K562 (cell line): ENCODE measurements around the gene SCN5A. TPM values are rescaled to one million over a fixed set of nuclear protein-coding genes. Genes with fewer than 3 reads are reported as not detected.
A peak's percentile ranks its signal among the peaks of the same experiment; 100 is the strongest.

Experiments used
- ATAC-seq: fragments of 200-7000 bp; cut with Tn5 transposase; 3 replicates; pipeline ENCODE4 v1.9.1; 2020; ENCODE audit warnings: moderate library complexity
- BruUV-seq: library from RNA; stranded (reverse); fragments of 400-500 nt; replicated peaks from 2 replicates; lab custom pipeline; 2021; lab: Mats Ljungman, UMichigan
- CTCF ChIA-PET: fragments of 300-600 bp; formaldehyde crosslinking; extraction: SDS; loops from one replicate; lab custom pipeline; 2021; ENCODE audit warnings: low intra/inter-chr PET ratio; lab: Yijun Ruan, JAX
- POLR2A ChIA-PET: fragments of 300-600, 350-650 bp; sonication (Branson Sonifier 250); formaldehyde crosslinking; extraction: SDS; loops from one replicate; lab custom pipeline; 2021; ENCODE audit warnings: antibody characterized with exemption, inconsistent platforms; lab: Yijun Ruan, JAX
- DNase-seq, 4 experiments: peaks; one replicate each; pipeline versions ENCODE4 v3.0.0 to v3.0.0-alpha.2; 2011 to 2018; ENCODE audit warnings: low spot score in 3 of 4, mixed read lengths in 3 of 4; ENCODE audit errors: extremely low read depth in 1 of 4
- FAIRE-seq: peaks from 2 replicates; lab custom pipeline; 2011; peaks lifted over from hg19 to GRCh38; lab: Jason Lieb, UNC
- H2AFZ ChIP-seq: 2 replicates; pipeline ENCODE4 v1.6.0; 2011; ENCODE audit warnings: low read depth, low read length, control low read depth, inconsistent platforms
- H3K27ac ChIP-seq: fragments of 200-600 bp; 3 replicates; pipeline ENCODE4 v1.8.0; 2011; ENCODE audit warnings: low read depth, mild to moderate bottlenecking, control low read depth, inconsistent platforms, low read length, moderate library complexity, mixed read lengths; ENCODE audit errors: extremely low read depth
- H3K27me3 ChIP-seq, 2 experiments: fragments of 300-600 bp in 1 of 2; 2 replicates in 1 of 2; 3 replicates in 1 of 2; pipeline versions ENCODE4 v1.6.0 to v1.8.0; 2011; ENCODE audit warnings: inconsistent platforms in 2 of 2, low read length in 2 of 2, mild to moderate bottlenecking in 1 of 2, mixed read lengths in 1 of 2, moderate library complexity in 1 of 2; ENCODE audit not compliant: control insufficient read depth in 2 of 2, insufficient read depth in 2 of 2
- H3K36me3 ChIP-seq: fragments of 300-600 bp; 3 replicates; pipeline ENCODE4 v1.8.0; 2011; ENCODE audit warnings: mild to moderate bottlenecking, low read length, inconsistent platforms; ENCODE audit not compliant: control insufficient read depth, insufficient read depth
- H3K4me1 ChIP-seq, 2 experiments: fragments of 200-600 bp in 1 of 2; replicated peaks in 1 of 2; 2 replicates in 1 of 2; 3 replicates in 1 of 2; pipeline versions ENCODE4 v1.5.1 to v1.8.0; 2011; ENCODE audit warnings: inconsistent platforms in 2 of 2, low read length in 2 of 2, mild to moderate bottlenecking in 1 of 2, mixed read lengths in 1 of 2, moderate library complexity in 1 of 2; ENCODE audit not compliant: control insufficient read depth in 2 of 2, insufficient read depth in 2 of 2
- H3K4me2 ChIP-seq: 2 replicates; pipeline ENCODE4 v1.6.1; 2011; ENCODE audit warnings: low read length, control low read depth, inconsistent platforms, mixed read lengths; ENCODE audit not compliant: insufficient read depth
- H3K4me3 ChIP-seq: fragments of 200-600 bp; sonication (generic), shearing (Covaris generic); 2 replicates; pipeline ENCODE4 v1.5.1; 2016; ENCODE audit warnings: control low read depth, inconsistent platforms
- H3K79me2 ChIP-seq: fragments of 200-600 bp; 3 replicates; pipeline ENCODE4 v1.8.0; 2011; ENCODE audit warnings: low read length, inconsistent platforms; ENCODE audit not compliant: control insufficient read depth, insufficient read depth
- H3K9ac ChIP-seq, 2 experiments: 2 replicates each; pipeline versions ENCODE4 v1.6.0 to v1.6.1; 2011; ENCODE audit warnings: low read depth in 2 of 2, low read length in 2 of 2, control low read depth in 1 of 2, inconsistent platforms in 1 of 2, mild to moderate bottlenecking in 1 of 2, mixed read lengths in 1 of 2; ENCODE audit not compliant: insufficient read depth in 1 of 2
- H3K9me1 ChIP-seq: one replicate; pipeline ENCODE4 v1.6.0; 2011; ENCODE audit warnings: inconsistent platforms, mild to moderate bottlenecking, low read length, moderate library complexity; ENCODE audit not compliant: control insufficient read depth, insufficient read depth
- H3K9me3 ChIP-seq: replicated peaks from 2 replicates; pipeline ENCODE4 v1.5.1; 2011; ENCODE audit warnings: low read depth, low read length, inconsistent platforms; ENCODE audit not compliant: control insufficient read depth, insufficient read depth
- H4K20me1 ChIP-seq: replicated peaks from 2 replicates; pipeline ENCODE4 v1.6.1; 2011; ENCODE audit warnings: low read length, inconsistent platforms, mixed read lengths; ENCODE audit not compliant: control insufficient read depth, insufficient read depth
- CREM ChIP-seq: IDR thresholded peaks from 2 replicates; pipeline ENCODE4 v1.6.1; 2014; ENCODE audit warnings: antibody characterized with exemption, low read depth
- RFX1 ChIP-seq: fragments of 450-650 bp; IDR thresholded peaks from 2 replicates; pipeline ENCODE4 v1.6.1; 2016; ENCODE audit warnings: mild to moderate bottlenecking, moderate library complexity
- U2AF2 ChIP-seq: fragments of 200-400 bp; formaldehyde crosslinking; optimal IDR thresholded peaks from 2 replicates; pipeline ENCODE3; 2017; ENCODE audit warnings: low read depth, mild to moderate bottlenecking, low read length
- WGBS: fragments of 100-300 bp; shearing (Covaris generic); methylation state at CpG from one replicate; pipeline ENCODE4 v1.1.6; 2016; ENCODE audit warnings: low coverage, mixed read lengths; ENCODE audit not compliant: insufficient coverage; ENCODE audit errors: missing lambda C conversion rate; 5-methylcytosine and 5-hydroxymethylcytosine counted together
- in situ Hi-C: fragments of 300-500 bp; cut with MboI; formaldehyde crosslinking; loops from 4 replicates; pipeline ENCODE4 v1.15.0; 2018; ENCODE audit warnings: inconsistent platforms, mixed read lengths
- intact Hi-C: fragments of 100-400 bp; cut with micrococcal nuclease; formaldehyde crosslinking; loops from 2 replicates; pipeline ENCODE4 v1.14.2; 2022
- polyA plus RNA-seq, 8 experiments: library from polyadenylated mRNA; depleted of rRNA in 4 of 8; stranded (reverse) in 5 of 8; unstranded in 3 of 8; fragments of >200 nt; fragmentation: Nextera tagmentation in 2 of 8; fragmentation: Illumina TruSeq in 1 of 8; extraction: Ambion mirVana in 2 of 8; extraction: Trizol in 1 of 8; gene quantifications; 2 replicates each; pipeline versions ENCODE4 v1.2.1 to v1.2.3, GENCODE V29; 2011 to 2014; ENCODE audit warnings: inconsistent platforms in 1 of 8, missing spikeins in 1 of 8
- total RNA-seq, 7 experiments: library from RNA; depleted of rRNA in 6 of 7; stranded (reverse); fragments of >200 nt in 6 of 7; fragmentation: Illumina TruSeq in 2 of 7; extraction: Trizol in 2 of 7; gene quantifications; 2 replicates each; pipeline versions ENCODE4 v1.2.1 to v1.2.3, GENCODE V29; 2011 to 2021; ENCODE audit warnings: low replicate concordance in 1 of 7
- TF ChIP-seq, protein P1 (sequence below), 2 experiments: fragments of 450-650 bp; formaldehyde crosslinking in 1 of 2; IDR thresholded peaks; 2 replicates each; pipeline versions ENCODE4 v1.4.0 to v1.6.1; 2014 to 2020; ENCODE audit warnings: mild to moderate bottlenecking in 2 of 2, borderline replicate concordance in 1 of 2, low read depth in 1 of 2

SCN5A gene
- total and polyA plus RNA-seq, 9 of the 15 experiments (the other 6 are each of a cell fraction or from before 2014, with no cell fraction given), result 0.07 to 1.4 (median 0.21) TPM; not detected in 2

DNA sequence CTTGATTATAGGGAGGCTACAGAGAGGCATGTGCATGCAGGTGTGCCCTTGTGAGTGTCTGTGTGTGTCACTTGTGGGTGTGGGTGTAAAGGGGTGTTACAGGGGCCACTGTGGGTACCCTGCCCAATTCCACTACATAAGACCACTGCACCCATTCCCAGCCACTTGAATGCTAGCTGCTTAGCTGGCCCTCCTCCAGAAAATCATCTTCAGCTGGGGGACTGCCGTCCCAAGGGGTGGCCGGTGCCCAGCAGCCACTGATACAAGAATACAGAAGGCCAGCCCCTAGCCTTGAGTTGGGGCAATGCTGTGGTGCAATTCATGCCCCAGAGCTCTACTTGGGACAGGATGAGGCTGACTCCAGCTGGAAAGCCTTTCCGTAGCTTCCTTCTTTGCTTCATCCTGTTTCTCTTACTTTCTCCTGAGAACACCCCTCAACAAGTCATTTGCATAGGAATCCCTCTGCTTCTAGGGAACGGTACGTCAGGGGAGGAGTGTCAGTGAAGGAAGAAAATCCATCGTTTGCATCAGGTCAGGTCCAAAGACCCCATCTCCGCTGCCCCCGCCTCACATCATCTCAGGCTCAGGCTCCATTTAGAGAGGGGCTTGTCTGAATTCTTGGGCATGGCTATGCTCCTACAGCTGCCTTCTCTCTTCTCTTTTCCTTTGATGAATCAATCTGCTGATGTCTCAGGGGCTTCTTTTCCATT lies 72.0 kb downstream of the SCN5A start (continued):
- TF ChIP-seq U2AF2, result no peak
- TF ChIP-seq RFX1, result no peak

DNA sequence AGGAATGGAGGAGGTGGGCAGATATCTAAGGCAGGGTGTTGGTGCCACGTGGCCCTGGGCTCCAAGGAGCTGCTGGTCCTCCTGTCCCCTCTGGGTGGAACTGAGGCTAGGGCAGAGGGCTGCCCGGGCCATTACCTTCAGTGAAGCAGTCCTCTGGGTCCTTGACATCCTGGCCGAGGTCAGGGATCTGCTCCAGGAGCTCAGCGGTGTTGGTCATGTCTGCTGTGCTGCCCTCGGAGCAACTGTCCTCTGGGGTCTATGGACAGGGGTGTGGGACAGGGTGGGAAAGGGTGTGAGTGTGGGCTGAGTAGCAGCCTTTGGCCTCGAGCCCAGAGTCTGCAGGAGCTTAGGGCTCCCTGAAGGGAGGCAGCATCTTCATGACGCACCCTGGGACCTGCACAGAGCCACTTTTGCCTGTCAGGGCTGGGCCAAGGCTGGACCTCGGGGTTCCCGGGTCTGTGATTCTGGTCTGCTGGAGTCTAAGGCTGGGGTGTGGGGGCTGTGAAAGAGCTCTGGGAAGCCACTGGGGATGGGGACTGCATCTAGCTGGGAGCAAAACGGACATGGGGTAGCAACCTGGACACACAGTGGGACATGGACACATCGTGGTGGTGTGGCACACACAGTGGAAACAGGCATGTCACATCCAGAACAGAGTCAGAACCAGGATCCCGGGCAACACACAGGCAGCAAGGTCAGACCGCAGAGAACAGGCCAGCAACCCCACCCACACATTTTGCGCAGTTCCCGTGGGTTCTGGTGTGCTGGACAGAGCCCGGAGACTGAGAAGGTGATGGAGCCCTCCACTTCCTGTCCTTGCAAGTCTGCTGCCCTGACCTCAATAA lies 72.7 kb downstream of the SCN5A start:
- H3K9me3 ChIP-seq, result no peaks in the 10 kb centered on the region
- no peak overlapping the region for H3K27ac ChIP-seq
- H3K4me1 ChIP-seq, result peaks cover 0 to 7% of the 10 kb centered on the region in 2 experiments; a peak in 1 of 5 replicates
- no peaks in the 10 kb centered on the region for H3K79me2 ChIP-seq
- no peak overlapping the region for H3K9ac ChIP-seq
- no peak for TF ChIP-seq CREM
- TF ChIP-seq, protein P1, sequence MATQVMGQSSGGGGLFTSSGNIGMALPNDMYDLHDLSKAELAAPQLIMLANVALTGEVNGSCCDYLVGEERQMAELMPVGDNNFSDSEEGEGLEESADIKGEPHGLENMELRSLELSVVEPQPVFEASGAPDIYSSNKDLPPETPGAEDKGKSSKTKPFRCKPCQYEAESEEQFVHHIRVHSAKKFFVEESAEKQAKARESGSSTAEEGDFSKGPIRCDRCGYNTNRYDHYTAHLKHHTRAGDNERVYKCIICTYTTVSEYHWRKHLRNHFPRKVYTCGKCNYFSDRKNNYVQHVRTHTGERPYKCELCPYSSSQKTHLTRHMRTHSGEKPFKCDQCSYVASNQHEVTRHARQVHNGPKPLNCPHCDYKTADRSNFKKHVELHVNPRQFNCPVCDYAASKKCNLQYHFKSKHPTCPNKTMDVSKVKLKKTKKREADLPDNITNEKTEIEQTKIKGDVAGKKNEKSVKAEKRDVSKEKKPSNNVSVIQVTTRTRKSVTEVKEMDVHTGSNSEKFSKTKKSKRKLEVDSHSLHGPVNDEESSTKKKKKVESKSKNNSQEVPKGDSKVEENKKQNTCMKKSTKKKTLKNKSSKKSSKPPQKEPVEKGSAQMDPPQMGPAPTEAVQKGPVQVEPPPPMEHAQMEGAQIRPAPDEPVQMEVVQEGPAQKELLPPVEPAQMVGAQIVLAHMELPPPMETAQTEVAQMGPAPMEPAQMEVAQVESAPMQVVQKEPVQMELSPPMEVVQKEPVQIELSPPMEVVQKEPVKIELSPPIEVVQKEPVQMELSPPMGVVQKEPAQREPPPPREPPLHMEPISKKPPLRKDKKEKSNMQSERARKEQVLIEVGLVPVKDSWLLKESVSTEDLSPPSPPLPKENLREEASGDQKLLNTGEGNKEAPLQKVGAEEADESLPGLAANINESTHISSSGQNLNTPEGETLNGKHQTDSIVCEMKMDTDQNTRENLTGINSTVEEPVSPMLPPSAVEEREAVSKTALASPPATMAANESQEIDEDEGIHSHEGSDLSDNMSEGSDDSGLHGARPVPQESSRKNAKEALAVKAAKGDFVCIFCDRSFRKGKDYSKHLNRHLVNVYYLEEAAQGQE (IDR thresholded peaks at IDR 0.05; ENCODE audit: borderline replicate concordance), result peak; percentile 28; the same call in 1 of the 2 replicates
- TF ChIP-seq, protein P1 (CRISPR knock-in tag; IDR thresholded peaks at IDR 0.05; ENCODE audit: low read depth), result no peak
- no peaks in the 10 kb centered on the region for H3K36me3 ChIP-seq
- in situ Hi-C loops (no loop called here), intact Hi-C loops (no loop called here)
- no peak overlapping the region for H3K4me2 ChIP-seq
- H3K9me1 ChIP-seq, result no peaks in the 10 kb centered on the region
- ChIA-PET CTCF (no interaction called here), POLR2A (no interaction called here)
- no TSS peak for BruUV-seq
- H3K4me3 ChIP-seq, result no peak overlapping the region
- no peak for DNase-seq
- FAIRE-seq, result no peak
- no peak overlapping the region for H2AFZ ChIP-seq
- no peak for ATAC-seq
- WGBS, result under 1% methylated on average over 15 of the region's 16 CpGs
- H3K27me3 ChIP-seq, result peaks cover 11 to 68% of the 10 kb centered on the region in 2 experiments
- peaks cover 4% of the 10 kb centered on the region; the same call in 1 of the 2 replicates for H4K20me1 ChIP-seq
